IMR-90 (cell line): Measurements from ENCODE around the gene FOXO1. TPM values are rescaled to one million over a fixed set of nuclear protein-coding genes. Genes with fewer than 3 reads are reported as not detected.

ENCODE experiments used
- ATAC-seq: fragments of 200-7000 bp; cut with Tn5 transposase; 2 replicates; pipeline ENCODE4 v1.9.1; 2020; ENCODE audit warnings: low read depth, mild to moderate bottlenecking, moderate library complexity
- BruUV-seq: library from RNA; stranded (reverse); fragments of 400-500 nt; replicated peaks from 2 replicates; lab custom pipeline; 2021; lab: Mats Ljungman, UMichigan
- CTCF ChIA-PET: fragments of 300-600 bp; formaldehyde crosslinking; extraction: SDS; loops from one replicate; lab custom pipeline; 2021; ENCODE audit warnings: antibody characterized with exemption; lab: Yijun Ruan, JAX
- POLR2A ChIA-PET: fragments of 300-600 bp; sonication (Branson Sonifier 250); formaldehyde crosslinking; loops from one replicate; lab custom pipeline; 2022; ENCODE audit warnings: antibody characterized with exemption; ENCODE audit not compliant: unreplicated experiment; lab: Charles Lee
- DNase-seq: peaks from one replicate; pipeline ENCODE4 v3.0.0; 2013
- H2AFZ ChIP-seq: replicated peaks from 2 replicates; pipeline ENCODE3; 2013; ENCODE audit warnings: low read length, mild to moderate bottlenecking; ENCODE audit not compliant: poor library complexity
- H2AK5ac ChIP-seq: 2 replicates; pipeline ENCODE4 v1.6.1; 2013; ENCODE audit warnings: low read depth, low read length, inconsistent platforms
- H2AK9ac ChIP-seq: replicated peaks from 2 replicates; pipeline ENCODE3; 2013; ENCODE audit warnings: mild to moderate bottlenecking, low read depth, low read length, moderate library complexity; ENCODE audit not compliant: poor library complexity
- H2BK120ac ChIP-seq: 2 replicates; pipeline ENCODE4 v1.6.1; 2013; ENCODE audit warnings: low read depth, low read length, inconsistent platforms
- H2BK15ac ChIP-seq: 3 replicates; pipeline ENCODE4 v1.6.1; 2013; ENCODE audit warnings: low read depth, low read length, inconsistent platforms
- H2BK20ac ChIP-seq: 2 replicates; pipeline ENCODE4 v1.6.1; 2013; ENCODE audit warnings: low read depth, mild to moderate bottlenecking, inconsistent platforms, low read length, moderate library complexity
- H2BK5ac ChIP-seq: 2 replicates; pipeline ENCODE4 v1.6.1; 2013; ENCODE audit warnings: mild to moderate bottlenecking, low read depth, low read length, inconsistent platforms; ENCODE audit not compliant: poor library complexity, severe bottlenecking
- H3K14ac ChIP-seq: replicated peaks from 2 replicates; pipeline ENCODE4 v1.6.1; 2013; ENCODE audit warnings: low read depth, low read length, inconsistent platforms
- H3K18ac ChIP-seq: 2 replicates; pipeline ENCODE4 v1.6.1; 2013; ENCODE audit warnings: low read depth, low read length, control low read depth
- H3K23ac ChIP-seq: 2 replicates; pipeline ENCODE4 v1.6.1; 2013; ENCODE audit warnings: low read depth, low read length, inconsistent platforms
- H3K27ac ChIP-seq: 2 replicates; pipeline ENCODE4 v1.5.1; 2013; ENCODE audit warnings: mild to moderate bottlenecking, control low read depth, low read length; ENCODE audit not compliant: insufficient read depth
- H3K27me3 ChIP-seq: 2 replicates; pipeline ENCODE4 v1.6.1; 2013; ENCODE audit warnings: low read length; ENCODE audit not compliant: control insufficient read depth, insufficient read depth
- H3K36me3 ChIP-seq: 2 replicates; pipeline ENCODE4 v1.6.1; 2013; ENCODE audit warnings: low read length, mixed read lengths; ENCODE audit not compliant: control insufficient read depth, insufficient read depth
- H3K4ac ChIP-seq: 2 replicates; pipeline ENCODE4 v1.6.1; 2013; ENCODE audit warnings: low read depth, low read length, inconsistent platforms
- H3K4me1 ChIP-seq: 2 replicates; pipeline ENCODE4 v1.6.1; 2013; ENCODE audit warnings: low read length, mixed read lengths; ENCODE audit not compliant: control insufficient read depth, insufficient read depth
- H3K4me2 ChIP-seq: 2 replicates; pipeline ENCODE4 v1.6.1; 2013; ENCODE audit warnings: low read depth, mild to moderate bottlenecking, control low read depth, low read length, moderate library complexity
- H3K4me3 ChIP-seq: 2 replicates; pipeline ENCODE4 v1.5.1; 2013; ENCODE audit warnings: low read depth, mild to moderate bottlenecking, control low read depth, low read length, moderate library complexity; ENCODE audit not compliant: insufficient read depth
- H3K56ac ChIP-seq: 2 replicates; pipeline ENCODE4 v1.6.1; 2013; ENCODE audit warnings: low read length, inconsistent platforms; ENCODE audit not compliant: insufficient read depth; ENCODE audit errors: extremely low read depth
- H3K79me1 ChIP-seq, 2 experiments: 2 replicates each; pipeline ENCODE4 v1.6.1; 2013; ENCODE audit warnings: low read length in 2 of 2, inconsistent platforms in 1 of 2, low read depth in 1 of 2
- H3K9ac ChIP-seq: 2 replicates; pipeline ENCODE4 v1.6.1; 2013; ENCODE audit warnings: low read depth, low read length, control low read depth
- H3K9me1 ChIP-seq: 2 replicates; pipeline ENCODE4 v1.6.1; 2013; ENCODE audit warnings: low read length, inconsistent platforms; ENCODE audit not compliant: insufficient read depth
- H3K9me3 ChIP-seq: 2 replicates; pipeline ENCODE4 v1.6.1; 2013; ENCODE audit warnings: low read length; ENCODE audit not compliant: control insufficient read depth, insufficient read depth
- H4K20me1 ChIP-seq: 2 replicates; pipeline ENCODE4 v1.6.1; 2013; ENCODE audit warnings: low read length, inconsistent platforms; ENCODE audit not compliant: insufficient read depth
- H4K5ac ChIP-seq: 2 replicates; pipeline ENCODE4 v1.6.1; 2013; ENCODE audit warnings: mild to moderate bottlenecking, low read depth, low read length, control low read depth
- H4K8ac ChIP-seq, 2 experiments: 2 replicates each; pipeline ENCODE4 v1.6.1; 2013; ENCODE audit warnings: low read depth in 2 of 2, low read length in 2 of 2, control low read depth in 1 of 2, inconsistent platforms in 1 of 2
- H4K91ac ChIP-seq: 2 replicates; pipeline ENCODE4 v1.6.1; 2013; ENCODE audit warnings: low read depth, low read length, inconsistent platforms; ENCODE audit not compliant: insufficient read depth
- CHD1 ChIP-seq: IDR thresholded peaks from 2 replicates; pipeline ENCODE4 v1.6.1; 2012; ENCODE audit warnings: low read depth, low read length, improper control_type of control experiment
- dilution Hi-C: fragments of 300-500 bp; cut with HindIII; formaldehyde crosslinking; loops from one replicate; pipeline ENCODE4 v1.14.3; 2018; ENCODE audit warnings: low sequenced_read_pairs; ENCODE audit not compliant: unreplicated experiment
- in situ Hi-C: fragments of 300-500 bp; cut with MboI; formaldehyde crosslinking; loops from 3 replicates; pipeline ENCODE4 v1.14.3; 2019; ENCODE audit warnings: low sequenced_read_pairs, inconsistent platforms, mixed read lengths
- intact Hi-C: fragments of 100-400 bp; cut with micrococcal nuclease; formaldehyde crosslinking; loops from 2 replicates; pipeline ENCODE4 v1.10.0; 2022
- polyA plus RNA-seq, 3 experiments: library from polyadenylated mRNA; depleted of rRNA; stranded (reverse); fragments of >200 nt; gene quantifications; 2 replicates each; pipeline ENCODE4 v1.2.3, GENCODE V29; 2012; ENCODE audit warnings: low replicate concordance in 1 of 3
- total RNA-seq: library from RNA; depleted of rRNA; stranded (reverse); fragments of >200 nt; gene quantifications from 2 replicates; pipeline ENCODE4 v1.2.3, GENCODE V29; 2012

The FOXO1 gene
- total and polyA plus RNA-seq, 2 of the 4 experiments (the other 2 are of a cell fraction), result 0.12 to 0.18 TPM

DNA sequence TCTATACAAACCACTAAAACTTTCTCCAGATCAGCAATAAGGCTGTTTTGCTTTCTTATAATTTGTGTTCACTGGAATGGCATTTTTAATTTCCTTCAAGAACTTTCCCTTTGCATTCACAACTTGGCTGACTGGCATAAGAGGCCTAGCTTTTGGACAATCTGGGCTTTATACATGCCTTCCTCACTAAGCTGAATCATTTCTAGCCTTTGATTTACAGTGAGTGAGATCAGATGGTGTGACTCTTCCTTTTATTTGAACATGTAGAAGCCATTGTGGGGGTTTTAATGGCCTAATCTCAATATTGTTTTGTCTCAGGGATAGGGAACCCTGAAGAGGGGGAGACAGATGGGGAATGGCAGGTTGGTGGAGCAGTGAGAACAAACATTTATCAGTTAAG lies 82.7 kb downstream of the FOXO1 start:
- Histone ChIP-seq H3K4ac (no peak overlapping the region), H3K18ac (no peak overlapping the region)

More for the DNA sequence above, 82.7 kb downstream of the FOXO1 start:
- H4K91ac ChIP-seq, result no peak overlapping the region
- BruUV-seq, result no TSS peak
- no peak overlapping the region for H2AK9ac ChIP-seq
- H3K4me2 ChIP-seq, result no peak overlapping the region
- no peaks in the 10 kb centered on the region for H3K36me3 ChIP-seq
- H2AK5ac ChIP-seq, result no peak overlapping the region
- H3K4me1 ChIP-seq, result no peaks in the 10 kb centered on the region
- no peak overlapping the region for H3K4me3 ChIP-seq
- H4K20me1 ChIP-seq, result no peaks in the 10 kb centered on the region
- no peaks in the 10 kb centered on the region for H3K9me3 ChIP-seq
- H3K9ac ChIP-seq, result no peak overlapping the region
- H3K9me1 ChIP-seq, result no peaks in the 10 kb centered on the region
- no peaks in the 10 kb centered on the region for H3K27me3 ChIP-seq
- TF ChIP-seq CHD1, result no peak
- intact Hi-C loops, result no loop called here
- POLR2A ChIA-PET, result no interaction called here
- H4K8ac ChIP-seq, result no peak overlapping the region
- H3K14ac ChIP-seq, result no peak overlapping the region
- CTCF ChIA-PET, result no interaction called here
- H3K56ac ChIP-seq, result no peak overlapping the region
- H2BK20ac ChIP-seq, result no peak overlapping the region
- no peak overlapping the region for H3K27ac ChIP-seq
- H2BK5ac ChIP-seq, result no peak overlapping the region
- H3K23ac ChIP-seq, result no peak overlapping the region
- no peak overlapping the region for H4K5ac ChIP-seq
- ATAC-seq (no peak), DNase-seq (no peak)
- dilution Hi-C loops, result no loop called here
- no peak overlapping the region for H2BK15ac ChIP-seq
- H2AFZ ChIP-seq, result no peak overlapping the region
- in situ Hi-C loops, result no loop called here
- H3K79me1 ChIP-seq, result no peaks in the 10 kb centered on the region
- no peak overlapping the region for H2BK120ac ChIP-seq
